Measurements from ENCODE around the gene ALG12. TPM values are rescaled to one million over a fixed set of nuclear protein-coding genes. Genes with fewer than 3 reads are reported as not detected.

The ALG12 gene
- total RNA-seq, 4 donors from 2014 or later: 12.8 to 16.6 (median 13.0) TPM

DNA sequence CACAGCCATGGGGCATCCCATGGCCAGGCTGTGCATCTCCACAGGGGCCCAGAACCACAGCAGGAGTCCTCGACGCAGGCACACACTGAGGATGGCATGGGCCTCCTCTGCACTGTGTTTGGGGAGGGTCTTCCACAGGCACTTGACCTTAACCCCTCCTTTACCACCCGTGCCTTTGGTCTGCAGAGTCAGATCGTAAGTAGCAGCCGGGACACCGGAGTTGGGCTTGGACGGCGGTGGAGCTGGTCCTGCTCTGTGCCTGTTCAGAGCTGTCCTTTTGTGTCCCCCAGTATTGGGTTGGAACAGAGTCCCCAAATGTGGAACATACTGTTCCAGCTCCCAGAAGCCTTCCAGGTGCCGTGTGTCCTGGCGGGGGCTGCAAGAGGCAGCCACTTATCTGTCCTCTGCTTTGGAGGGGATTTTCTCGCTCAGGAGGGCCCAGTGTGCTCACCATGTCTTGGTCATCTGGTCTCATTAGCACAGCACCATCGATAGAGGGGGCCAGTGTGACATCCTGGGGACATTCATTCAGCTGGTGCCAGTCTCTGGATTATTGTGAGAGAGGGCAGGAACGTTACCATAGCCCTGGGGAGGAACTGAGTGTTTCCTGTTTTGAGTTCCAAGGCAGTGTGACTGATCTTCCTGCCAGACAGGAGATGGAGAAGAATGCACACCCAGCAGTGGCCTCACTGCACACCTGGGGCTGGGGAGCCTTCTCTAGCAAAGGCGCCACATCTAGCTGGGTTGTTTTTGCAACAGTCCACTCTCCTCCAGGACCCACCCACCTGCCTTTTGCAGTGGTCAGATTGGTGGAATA lies 12.6 kb upstream of the ALG12 start:
- Histone ChIP-seq H3K27me3 (peaks cover 0 to 18% (median 0%) of the 10 kb centered on the region in 4 donors), H3K4me3 (no peak overlapping the region), H3K36me3 (peaks cover 0 to 13% (median 0%) of the 10 kb centered on the region in 3 donors), H3K9me3 (no peaks in the 10 kb centered on the region), H3K27ac (peak overlapping the region in 3 of 4 donors; percentile 20 to 93 (median 57)), H3K4me1 (peaks cover 43 to 71% (median 50%) of the 10 kb centered on the region in 3 donors)
- no peak for TF ChIP-seq POLR2A (IDR thresholded peaks at IDR 0.05)
- TF ChIP-seq, protein P1, sequence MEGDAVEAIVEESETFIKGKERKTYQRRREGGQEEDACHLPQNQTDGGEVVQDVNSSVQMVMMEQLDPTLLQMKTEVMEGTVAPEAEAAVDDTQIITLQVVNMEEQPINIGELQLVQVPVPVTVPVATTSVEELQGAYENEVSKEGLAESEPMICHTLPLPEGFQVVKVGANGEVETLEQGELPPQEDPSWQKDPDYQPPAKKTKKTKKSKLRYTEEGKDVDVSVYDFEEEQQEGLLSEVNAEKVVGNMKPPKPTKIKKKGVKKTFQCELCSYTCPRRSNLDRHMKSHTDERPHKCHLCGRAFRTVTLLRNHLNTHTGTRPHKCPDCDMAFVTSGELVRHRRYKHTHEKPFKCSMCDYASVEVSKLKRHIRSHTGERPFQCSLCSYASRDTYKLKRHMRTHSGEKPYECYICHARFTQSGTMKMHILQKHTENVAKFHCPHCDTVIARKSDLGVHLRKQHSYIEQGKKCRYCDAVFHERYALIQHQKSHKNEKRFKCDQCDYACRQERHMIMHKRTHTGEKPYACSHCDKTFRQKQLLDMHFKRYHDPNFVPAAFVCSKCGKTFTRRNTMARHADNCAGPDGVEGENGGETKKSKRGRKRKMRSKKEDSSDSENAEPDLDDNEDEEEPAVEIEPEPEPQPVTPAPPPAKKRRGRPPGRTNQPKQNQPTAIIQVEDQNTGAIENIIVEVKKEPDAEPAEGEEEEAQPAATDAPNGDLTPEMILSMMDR (IDR thresholded peaks at IDR 0.05): peak in 5 of 6 experiments; percentile 33 to 70 (median 59)
- WGBS, 2 donors: 52 to 67% methylated on average over 1 to 10 of the region's 14 CpGs
- no peak for DNase-seq
- intact Hi-C loops (cut with DNase I): no loop called here

DNA sequence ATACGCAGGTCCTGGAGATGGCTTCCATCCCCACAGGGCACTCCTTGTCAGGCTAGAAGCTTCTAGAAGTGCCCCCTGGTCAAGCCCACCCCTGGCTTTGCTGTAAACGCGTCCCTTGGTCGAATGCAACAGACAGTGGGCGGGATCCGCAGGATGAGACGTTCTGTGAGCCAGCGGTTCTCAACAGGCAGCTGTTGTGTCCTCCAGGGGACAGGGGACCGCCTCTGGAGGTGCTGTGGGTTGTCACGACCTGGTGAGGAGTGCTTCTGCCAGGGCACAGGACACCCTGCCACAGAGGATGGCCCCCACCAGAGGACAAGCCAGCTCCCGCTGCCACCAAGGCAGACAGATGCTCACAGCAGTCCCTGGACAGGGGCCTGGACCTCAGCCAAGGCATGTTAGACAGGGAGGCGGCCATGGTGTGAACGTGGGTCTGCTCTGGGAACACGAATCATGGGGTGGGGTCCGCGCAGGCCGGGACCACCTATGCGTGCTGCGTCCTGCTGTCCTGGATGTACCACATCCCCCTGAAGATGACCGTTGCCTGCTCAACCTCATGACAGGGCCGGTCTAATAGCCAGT lies 11.8 kb upstream of the ALG12 start:
- H3K4me3 ChIP-seq: peak overlapping the region in 1 of 4 donors; percentile 58
- TF ChIP-seq, protein P1 (IDR thresholded peaks at IDR 0.05): no peak
- no peak for TF ChIP-seq POLR2A (IDR thresholded peaks at IDR 0.05)
- H3K9me3 ChIP-seq: no peaks in the 10 kb centered on the region
- intact Hi-C loops (cut with DNase I): loop anchor here (2.0 to 10.0 kb wide), 4 partner anchors 62 to 285 kb away; no protein-coding TSS in a partner anchor
- no peak for DNase-seq
- H3K27me3 ChIP-seq: peaks cover 0 to 18% (median 0%) of the 10 kb centered on the region in 4 donors
- peaks cover 39 to 65% (median 50%) of the 10 kb centered on the region in 3 donors for H3K4me1 ChIP-seq
- WGBS, 2 donors: 100% methylated on average over 1 of the region's 21 CpGs; no CpG with 5 or more reads in 1 of the 2 donors
- peak overlapping the region in 2 of 4 donors; percentile 51 to 93 for H3K27ac ChIP-seq
- H3K36me3 ChIP-seq: peaks cover 0 to 20% (median 0%) of the 10 kb centered on the region in 3 donors

DNA sequence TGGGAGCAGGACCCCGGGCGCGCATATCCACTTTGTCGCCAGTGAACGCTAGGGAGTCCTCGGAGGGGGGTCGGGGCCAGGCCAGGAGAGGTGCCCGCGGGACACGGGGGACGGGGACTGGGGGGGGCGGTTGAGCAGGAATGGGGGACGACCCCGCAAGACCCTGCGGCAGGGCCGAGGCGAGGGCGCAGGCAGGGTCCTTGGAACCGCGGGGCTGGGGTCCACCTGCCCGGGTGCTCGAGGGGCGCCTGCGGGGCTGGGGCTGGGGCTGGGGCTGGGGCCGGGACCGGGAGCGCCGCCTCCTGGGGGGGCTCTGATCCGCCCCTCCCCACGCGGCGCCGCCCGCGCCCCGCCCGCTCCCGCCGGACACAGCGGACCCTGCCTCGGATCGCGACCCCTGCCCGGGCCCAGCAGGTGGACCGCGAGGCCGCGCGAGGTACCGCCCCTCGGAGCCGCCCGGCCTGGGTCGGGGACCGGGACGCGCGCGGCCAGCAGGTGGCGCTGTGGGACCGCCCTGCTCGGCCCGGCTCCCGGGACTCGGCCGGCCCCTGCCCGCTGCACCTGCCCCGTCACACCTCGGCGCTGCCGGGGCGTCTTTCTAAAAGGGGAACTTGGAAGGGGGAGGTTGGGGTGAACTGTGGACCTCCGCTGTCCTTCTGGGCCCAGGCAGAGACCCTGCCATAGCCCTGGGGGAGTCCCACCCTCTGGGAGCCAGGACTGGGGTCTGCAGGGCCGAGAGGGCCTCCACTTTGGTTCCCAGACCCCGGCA lies 11.2 kb upstream of the ALG12 start:
- WGBS, 2 donors: no CpG with 5 or more reads among the region's 75 CpGs
- H3K4me1 ChIP-seq: peaks cover 32 to 58% (median 43%) of the 10 kb centered on the region in 3 donors
- H3K9me3 ChIP-seq: no peaks in the 10 kb centered on the region

DNA sequence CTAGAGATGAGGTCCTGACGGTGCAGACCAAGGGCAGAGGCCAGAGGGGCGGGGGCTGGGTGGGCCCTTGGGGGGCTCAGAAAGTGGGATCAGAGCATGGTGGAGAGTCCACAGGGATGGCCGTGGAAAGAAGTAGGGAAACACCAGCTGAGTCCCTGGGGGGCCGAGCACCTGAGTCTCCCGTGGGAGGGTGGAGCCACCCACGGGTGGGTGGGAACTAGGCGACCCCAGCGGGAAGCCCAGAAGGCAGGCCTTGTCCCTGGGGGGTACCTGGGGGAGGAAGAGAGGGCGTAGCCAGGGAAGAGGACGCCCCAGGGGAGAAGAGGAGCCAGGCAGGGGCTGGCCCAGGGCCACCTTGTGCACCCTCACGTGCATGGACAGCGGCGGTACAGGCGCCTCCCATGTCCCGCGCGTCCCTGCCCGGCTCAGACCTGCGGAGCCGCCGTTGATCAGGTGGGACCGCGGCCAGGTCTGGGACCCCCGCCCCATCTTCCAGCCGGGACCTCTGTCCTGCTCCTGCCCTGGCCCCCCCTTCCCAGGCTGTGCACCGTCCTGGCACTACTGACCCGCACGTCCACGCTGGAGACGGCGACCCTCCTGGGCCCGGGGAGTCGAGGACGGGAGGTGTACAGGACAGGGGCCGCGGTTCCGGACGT lies 10.4 kb upstream of the ALG12 start:
- DNase-seq: no peak
- H3K27ac ChIP-seq: no peak overlapping the region
- TF ChIP-seq, protein P1 (IDR thresholded peaks at IDR 0.05): no peak
- TF ChIP-seq POLR2A (IDR thresholded peaks at IDR 0.05): no peak
- H3K4me1 ChIP-seq: peaks cover 26 to 51% (median 36%) of the 10 kb centered on the region in 3 donors
- no peaks in the 10 kb centered on the region for H3K9me3 ChIP-seq
- peaks cover 0 to 18% (median 0%) of the 10 kb centered on the region in 4 donors for H3K27me3 ChIP-seq
- no peak overlapping the region for H3K4me3 ChIP-seq
- intact Hi-C loops (cut with DNase I): loop anchor here (2.0 to 10.0 kb wide), 4 partner anchors 64 to 286 kb away; no protein-coding TSS in a partner anchor
- peaks cover 0 to 31% (median 0%) of the 10 kb centered on the region in 3 donors for H3K36me3 ChIP-seq
- WGBS, 2 donors: 55 to 62% methylated on average over 7 to 9 of the region's 38 CpGs

More for the DNA sequence above, 11.2 kb upstream of the ALG12 start:
- H3K27ac ChIP-seq: peak overlapping the region in 1 of 4 donors; percentile 6
- no peak for TF ChIP-seq POLR2A (IDR thresholded peaks at IDR 0.05)
- TF ChIP-seq, protein P1 (IDR thresholded peaks at IDR 0.05): peak; percentile 60 to 99 (median 97)
- H3K36me3 ChIP-seq: peaks cover 0 to 25% (median 0%) of the 10 kb centered on the region in 3 donors
- intact Hi-C loops (cut with DNase I): loop anchor here (2.0 to 10.0 kb wide), 4 partner anchors 63 to 285 kb away; no protein-coding TSS in a partner anchor
- peak overlapping the region in 2 of 4 donors; percentile 27 to 58 for H3K4me3 ChIP-seq
- H3K27me3 ChIP-seq: peaks cover 0 to 18% (median 0%) of the 10 kb centered on the region in 4 donors
- DNase-seq: no peak

All from esophagus squamous epithelium (tissue), 5 donors.